HCT116 (cell line): ENCODE results near the gene SORCS2. TPM values are rescaled to one million over a fixed set of nuclear protein-coding genes. Genes with fewer than 3 reads are reported as not detected.

ENCODE experiments used
- ATAC-seq: fragments of 200-7000 bp; cut with Tn5 transposase; 2 replicates; pipeline ENCODE4 v1.9.1; 2020; ENCODE audit warnings: mild to moderate bottlenecking, moderate library complexity
- BruUV-seq: library from RNA; stranded (reverse); fragments of 400-500 nt; replicated peaks from 2 replicates; lab custom pipeline; 2021; lab: Mats Ljungman, UMichigan
- CTCF ChIA-PET: fragments of 300-600 bp; sonication (Branson Sonifier 250); formaldehyde crosslinking; loops from one replicate; lab custom pipeline; 2021; ENCODE audit warnings: antibody characterized with exemption; lab: Charles Lee
- POLR2A ChIA-PET: fragments of 300-600, 350-600 bp; sonication (Branson Sonifier 250); formaldehyde crosslinking; loops from one replicate; lab custom pipeline; 2021; ENCODE audit warnings: antibody characterized with exemption; lab: Charles Lee
- RAD21 ChIA-PET, 2 experiments: fragments of 300-600 bp; sonication (Branson Sonifier 250); formaldehyde crosslinking; loops; one replicate each; lab custom pipeline; 2023; ENCODE audit warnings: low total read pairs in 2 of 2; ENCODE audit not compliant: uncharacterized antibody in 2 of 2, unreplicated experiment in 2 of 2, low non-redundant PET in 1 of 2; lab: Charles Lee
- DNase-seq: peaks from one replicate; pipeline ENCODE4 v3.0.0-alpha.2; 2010; ENCODE audit warnings: low read depth, low spot score
- H2AFZ ChIP-seq: fragments of 200-600 bp; shearing (Covaris generic), sonication (generic); 2 replicates; pipeline ENCODE4 v1.6.1; 2017; ENCODE audit warnings: low read depth, mixed run types, mixed read lengths, antibody characterized with exemption, low read length; ENCODE audit not compliant: poor library complexity, severe bottlenecking
- H3K27ac ChIP-seq: 2 replicates; pipeline ENCODE4 v1.5.1; 2012; ENCODE audit warnings: low read depth, low read length
- H3K27me3 ChIP-seq: fragments of 200-600 bp; sonication (generic); 2 replicates; pipeline ENCODE4 v1.6.1; 2016; ENCODE audit warnings: mixed run types, low read length, mixed read lengths; ENCODE audit not compliant: insufficient read depth
- H3K36me3 ChIP-seq, 2 experiments: fragments of 200-500 bp in 1 of 2; fragments of 200-600 bp in 1 of 2; sonication (Bioruptor generic) in 1 of 2; sonication (generic) in 1 of 2; 2 replicates each; pipeline versions ENCODE4 v1.5.1 to v1.6.1; 2014 to 2016; ENCODE audit warnings: low read length in 2 of 2, inconsistent platforms in 1 of 2, mixed read lengths in 1 of 2, mixed run types in 1 of 2; ENCODE audit not compliant: insufficient read depth in 2 of 2, control insufficient read depth in 1 of 2
- H3K4me1 ChIP-seq, 2 experiments: fragments of 200-600 bp in 1 of 2; sonication (generic) in 1 of 2; 2 replicates each; pipeline versions ENCODE4 v1.5.1 to v1.6.1; 2012 to 2017; ENCODE audit warnings: low read length in 2 of 2, inconsistent platforms in 1 of 2, mild to moderate bottlenecking in 1 of 2, mixed read lengths in 1 of 2, mixed run types in 1 of 2, moderate library complexity in 1 of 2; ENCODE audit not compliant: insufficient read depth in 2 of 2, control insufficient read depth in 1 of 2
- H3K4me2 ChIP-seq: fragments of 200-600 bp; sonication (generic); 2 replicates; pipeline ENCODE4 v1.6.1; 2017; ENCODE audit warnings: mixed run types, low read length, mixed read lengths
- H3K4me3 ChIP-seq, 2 experiments: fragments of 200-600 bp in 1 of 2; sonication (generic) in 1 of 2; replicated peaks in 1 of 2; 2 replicates each; pipeline ENCODE4 v1.5.1; 2011 to 2016; ENCODE audit warnings: low read length in 2 of 2, control low read depth in 1 of 2, low read depth in 1 of 2, mild to moderate bottlenecking in 1 of 2, mixed read lengths in 1 of 2, mixed run types in 1 of 2
- H3K79me2 ChIP-seq: fragments of 200-600 bp; sonication (generic); 2 replicates; pipeline ENCODE4 v1.6.1; 2017; ENCODE audit warnings: mild to moderate bottlenecking, mixed run types, low read length, moderate library complexity, mixed read lengths; ENCODE audit not compliant: insufficient read depth
- H3K9ac ChIP-seq: fragments of 200-600 bp; sonication (generic); 2 replicates; pipeline ENCODE4 v1.6.1; 2016; ENCODE audit warnings: low read length, mixed read lengths
- H3K9me2 ChIP-seq: fragments of 200-600 bp; sonication (generic), shearing (Covaris generic); 2 replicates; pipeline ENCODE4 v1.6.1; 2017; ENCODE audit warnings: mixed run types, mild to moderate bottlenecking, moderate library complexity; ENCODE audit not compliant: insufficient read depth
- H3K9me3 ChIP-seq, 2 experiments: fragments of 200-500 bp in 1 of 2; fragments of 200-600 bp in 1 of 2; sonication (Bioruptor generic) in 1 of 2; sonication (generic) in 1 of 2; 2 replicates each; pipeline ENCODE4 v1.6.1; 2014 to 2017; ENCODE audit warnings: low read length in 2 of 2, mixed read lengths in 2 of 2, inconsistent platforms in 1 of 2, low read depth in 1 of 2, mild to moderate bottlenecking in 1 of 2, mixed run types in 1 of 2, moderate library complexity in 1 of 2; ENCODE audit not compliant: control insufficient read depth in 1 of 2, insufficient read depth in 1 of 2
- H4K20me1 ChIP-seq: fragments of 200-600 bp; sonication (generic), shearing (Covaris generic); 2 replicates; pipeline ENCODE4 v1.6.1; 2017; ENCODE audit warnings: mixed run types, mild to moderate bottlenecking, moderate library complexity; ENCODE audit not compliant: insufficient read depth
- CEBPB ChIP-seq: IDR thresholded peaks from 2 replicates; pipeline ENCODE4 v1.6.1; 2012; ENCODE audit warnings: low read depth
- ELF1 ChIP-seq: IDR thresholded peaks from 2 replicates; pipeline ENCODE4 v1.6.1; 2012; ENCODE audit warnings: low read depth, borderline replicate concordance
- EZH2 ChIP-seq: fragments of 200-600 bp; sonication (generic); IDR thresholded peaks from 2 replicates; pipeline ENCODE4 v1.6.1; 2017; ENCODE audit warnings: antibody characterized with exemption, mixed run types
- EZH2phosphoT487 ChIP-seq: fragments of 200-600 bp; IDR thresholded peaks from 2 replicates; pipeline ENCODE4 v1.6.1; 2018; ENCODE audit warnings: antibody characterized with exemption, borderline replicate concordance
- FOSL1 ChIP-seq: IDR thresholded peaks from 2 replicates; pipeline ENCODE4 v1.6.1; 2012; ENCODE audit warnings: low read depth
- JUND ChIP-seq: IDR thresholded peaks from 2 replicates; pipeline ENCODE4 v1.6.1; 2012
- POLR2A ChIP-seq: IDR thresholded peaks from 2 replicates; pipeline ENCODE4 v1.7.0; 2011; ENCODE audit warnings: borderline replicate concordance; ENCODE audit not compliant: insufficient read depth, insufficient read length; ENCODE audit errors: extremely low read depth
- POLR2AphosphoS5 ChIP-seq: IDR thresholded peaks from 2 replicates; pipeline ENCODE4 v1.6.1; 2011; ENCODE audit warnings: mild to moderate bottlenecking, low read depth, low read length, moderate library complexity
- RAD21 ChIP-seq: IDR thresholded peaks from 2 replicates; pipeline ENCODE4 v1.6.1; 2012; ENCODE audit warnings: low read depth, mild to moderate bottlenecking
- SIN3A ChIP-seq: IDR thresholded peaks from 2 replicates; pipeline ENCODE4 v1.6.1; 2012; ENCODE audit warnings: low read depth
- SP1 ChIP-seq: IDR thresholded peaks from 2 replicates; pipeline ENCODE4 v1.6.1; 2012; ENCODE audit warnings: low read depth
- TCF7L2 ChIP-seq: IDR thresholded peaks from 2 replicates; pipeline ENCODE4 v1.7.0; 2011; ENCODE audit warnings: borderline replicate concordance, inconsistent platforms; ENCODE audit not compliant: insufficient read depth, insufficient read length; ENCODE audit errors: extremely low read depth
- YY1 ChIP-seq: IDR thresholded peaks from 2 replicates; pipeline ENCODE4 v1.6.1; 2011; ENCODE audit warnings: low read length, low read depth, moderate library complexity, mild to moderate bottlenecking; ENCODE audit not compliant: insufficient replicate concordance; ENCODE audit errors: extremely low read depth
- ZFX ChIP-seq: fragments of 450-650 bp; IDR thresholded peaks from 2 replicates; pipeline ENCODE4 v1.6.1; 2017
- ZNF274 ChIP-seq: fragments of 200-500 bp; sonication (Bioruptor generic); IDR thresholded peaks from 2 replicates; pipeline ENCODE4 v1.6.1; 2014; ENCODE audit warnings: mild to moderate bottlenecking, low read depth, low read length, inconsistent platforms
- intact Hi-C: fragments of 100-400 bp; cut with micrococcal nuclease; formaldehyde crosslinking; loops from 2 replicates; pipeline ENCODE4 v1.10.0; 2022
- total RNA-seq: library from RNA; stranded (reverse); gene quantifications from one replicate; pipeline ENCODE4 v1.2.1, GENCODE V29; 2021; ENCODE audit not compliant: unreplicated experiment
- TF ChIP-seq, protein P1 (sequence below): IDR thresholded peaks from 2 replicates; pipeline ENCODE4 v1.6.1; 2011; ENCODE audit warnings: mild to moderate bottlenecking, low read length, moderate library complexity; ENCODE audit not compliant: insufficient replicate concordance; ENCODE audit errors: extremely low read depth
- TF ChIP-seq, protein P2 (sequence below): IDR thresholded peaks from 2 replicates; pipeline ENCODE4 v1.6.1; 2012; ENCODE audit warnings: low read depth
- TF ChIP-seq, protein P3 (sequence below): IDR thresholded peaks from 2 replicates; pipeline ENCODE4 v1.6.1; 2012

SORCS2 gene
- total RNA-seq, 1 experiment from 2014 or later: 0.37 TPM

DNA sequence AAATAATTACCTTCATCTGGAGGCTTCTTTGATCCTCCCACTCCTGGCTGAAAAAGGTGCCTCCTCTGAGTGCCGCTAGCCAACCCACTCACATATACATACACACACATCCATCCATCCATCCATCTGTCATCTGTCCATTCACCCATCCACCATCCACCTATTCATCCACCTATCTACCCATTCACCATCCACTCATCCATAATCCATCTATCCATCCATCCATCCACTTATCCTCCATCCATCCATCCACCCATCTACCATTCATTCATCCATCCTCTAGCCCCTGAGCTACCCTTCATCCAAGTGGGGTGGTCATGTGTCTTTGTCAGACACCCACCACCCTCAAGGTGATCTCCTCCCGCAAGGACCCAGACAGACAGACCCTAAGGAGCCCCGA is 423.9 kb downstream of the SORCS2 start:
- H3K27me3 ChIP-seq: peaks cover 18% of the 10 kb centered on the region
- no peak overlapping the region for H3K4me3 ChIP-seq
- no peaks in the 10 kb centered on the region for H3K9me3 ChIP-seq
- no peak overlapping the region for H2AFZ ChIP-seq
- TF ChIP-seq POLR2A: no peak
- TF ChIP-seq ELF1: no peak
- TF ChIP-seq, protein P1, sequence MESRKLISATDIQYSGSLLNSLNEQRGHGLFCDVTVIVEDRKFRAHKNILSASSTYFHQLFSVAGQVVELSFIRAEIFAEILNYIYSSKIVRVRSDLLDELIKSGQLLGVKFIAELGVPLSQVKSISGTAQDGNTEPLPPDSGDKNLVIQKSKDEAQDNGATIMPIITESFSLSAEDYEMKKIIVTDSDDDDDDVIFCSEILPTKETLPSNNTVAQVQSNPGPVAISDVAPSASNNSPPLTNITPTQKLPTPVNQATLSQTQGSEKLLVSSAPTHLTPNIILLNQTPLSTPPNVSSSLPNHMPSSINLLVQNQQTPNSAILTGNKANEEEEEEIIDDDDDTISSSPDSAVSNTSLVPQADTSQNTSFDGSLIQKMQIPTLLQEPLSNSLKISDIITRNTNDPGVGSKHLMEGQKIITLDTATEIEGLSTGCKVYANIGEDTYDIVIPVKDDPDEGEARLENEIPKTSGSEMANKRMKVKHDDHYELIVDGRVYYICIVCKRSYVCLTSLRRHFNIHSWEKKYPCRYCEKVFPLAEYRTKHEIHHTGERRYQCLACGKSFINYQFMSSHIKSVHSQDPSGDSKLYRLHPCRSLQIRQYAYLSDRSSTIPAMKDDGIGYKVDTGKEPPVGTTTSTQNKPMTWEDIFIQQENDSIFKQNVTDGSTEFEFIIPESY: no peak
- TF ChIP-seq CEBPB: no peak
- TF ChIP-seq JUND: no peak
- no peak for TF ChIP-seq RAD21
- no peak for TF ChIP-seq EZH2
- TF ChIP-seq, protein P2, sequence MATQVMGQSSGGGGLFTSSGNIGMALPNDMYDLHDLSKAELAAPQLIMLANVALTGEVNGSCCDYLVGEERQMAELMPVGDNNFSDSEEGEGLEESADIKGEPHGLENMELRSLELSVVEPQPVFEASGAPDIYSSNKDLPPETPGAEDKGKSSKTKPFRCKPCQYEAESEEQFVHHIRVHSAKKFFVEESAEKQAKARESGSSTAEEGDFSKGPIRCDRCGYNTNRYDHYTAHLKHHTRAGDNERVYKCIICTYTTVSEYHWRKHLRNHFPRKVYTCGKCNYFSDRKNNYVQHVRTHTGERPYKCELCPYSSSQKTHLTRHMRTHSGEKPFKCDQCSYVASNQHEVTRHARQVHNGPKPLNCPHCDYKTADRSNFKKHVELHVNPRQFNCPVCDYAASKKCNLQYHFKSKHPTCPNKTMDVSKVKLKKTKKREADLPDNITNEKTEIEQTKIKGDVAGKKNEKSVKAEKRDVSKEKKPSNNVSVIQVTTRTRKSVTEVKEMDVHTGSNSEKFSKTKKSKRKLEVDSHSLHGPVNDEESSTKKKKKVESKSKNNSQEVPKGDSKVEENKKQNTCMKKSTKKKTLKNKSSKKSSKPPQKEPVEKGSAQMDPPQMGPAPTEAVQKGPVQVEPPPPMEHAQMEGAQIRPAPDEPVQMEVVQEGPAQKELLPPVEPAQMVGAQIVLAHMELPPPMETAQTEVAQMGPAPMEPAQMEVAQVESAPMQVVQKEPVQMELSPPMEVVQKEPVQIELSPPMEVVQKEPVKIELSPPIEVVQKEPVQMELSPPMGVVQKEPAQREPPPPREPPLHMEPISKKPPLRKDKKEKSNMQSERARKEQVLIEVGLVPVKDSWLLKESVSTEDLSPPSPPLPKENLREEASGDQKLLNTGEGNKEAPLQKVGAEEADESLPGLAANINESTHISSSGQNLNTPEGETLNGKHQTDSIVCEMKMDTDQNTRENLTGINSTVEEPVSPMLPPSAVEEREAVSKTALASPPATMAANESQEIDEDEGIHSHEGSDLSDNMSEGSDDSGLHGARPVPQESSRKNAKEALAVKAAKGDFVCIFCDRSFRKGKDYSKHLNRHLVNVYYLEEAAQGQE: no peak
- TF ChIP-seq YY1: no peak
- no peak for TF ChIP-seq TCF7L2
- TF ChIP-seq SP1: no peak
- TF ChIP-seq FOSL1: no peak
- no peak for TF ChIP-seq ZFX
- TF ChIP-seq POLR2AphosphoS5: no peak
- no peak for TF ChIP-seq EZH2phosphoT487
- no peak for TF ChIP-seq ZNF274
- TF ChIP-seq, protein P3, sequence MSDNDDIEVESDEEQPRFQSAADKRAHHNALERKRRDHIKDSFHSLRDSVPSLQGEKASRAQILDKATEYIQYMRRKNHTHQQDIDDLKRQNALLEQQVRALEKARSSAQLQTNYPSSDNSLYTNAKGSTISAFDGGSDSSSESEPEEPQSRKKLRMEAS: no peak
- TF ChIP-seq SIN3A: no peak
- H3K36me3 ChIP-seq: no peaks in the 10 kb centered on the region
- H3K79me2 ChIP-seq: no peaks in the 10 kb centered on the region
- ChIA-PET CTCF (no interaction called here), RAD21 (no interaction called here), POLR2A (no interaction called here)
- no peaks in the 10 kb centered on the region for H3K9me2 ChIP-seq
- no peaks in the 10 kb centered on the region for H3K4me1 ChIP-seq
- no TSS peak for BruUV-seq
- ATAC-seq: no peak
- intact Hi-C loops: no loop called here
- no peak overlapping the region for H3K9ac ChIP-seq
- no peak for DNase-seq
- H4K20me1 ChIP-seq: no peaks in the 10 kb centered on the region
- H3K4me2 ChIP-seq: no peak overlapping the region
- no peak overlapping the region for H3K27ac ChIP-seq
